ENCODE results near the gene INVS.
"Not testable (repeated sequence)": the region's sequence is repeated elsewhere in the genome, so short reads cannot be mapped to it uniquely, and the experiment has no call there.

INVS gene

DNA sequence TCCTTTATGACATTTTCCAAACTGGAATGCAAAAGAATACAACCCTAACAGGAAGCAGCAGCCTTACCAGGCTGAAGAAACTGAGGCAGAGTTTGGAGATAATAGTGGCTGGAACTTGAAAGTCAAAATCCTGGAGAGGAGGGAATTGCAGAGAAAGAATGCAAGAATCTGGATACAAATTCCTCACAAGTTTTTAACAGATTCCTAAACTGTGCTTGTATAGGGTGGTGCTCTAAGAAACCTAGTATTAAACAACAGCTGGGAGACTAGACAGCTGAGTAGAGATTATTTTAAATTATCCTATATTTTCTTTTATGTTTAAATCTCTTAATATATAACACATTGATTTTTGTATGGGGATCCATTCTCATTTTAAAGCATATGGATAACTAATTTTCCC, 30.7 kb downstream of the INVS start:
- DNase-seq: no peak

- DNase-seq: no peak
Measured at GRCh38 chr9:100131216-100131615, 32.2 kb downstream of the INVS start.

- DNase-seq: no peak
Measured at GRCh38 chr9:100131875-100132430, 32.9 kb downstream of the INVS start.

DNA sequence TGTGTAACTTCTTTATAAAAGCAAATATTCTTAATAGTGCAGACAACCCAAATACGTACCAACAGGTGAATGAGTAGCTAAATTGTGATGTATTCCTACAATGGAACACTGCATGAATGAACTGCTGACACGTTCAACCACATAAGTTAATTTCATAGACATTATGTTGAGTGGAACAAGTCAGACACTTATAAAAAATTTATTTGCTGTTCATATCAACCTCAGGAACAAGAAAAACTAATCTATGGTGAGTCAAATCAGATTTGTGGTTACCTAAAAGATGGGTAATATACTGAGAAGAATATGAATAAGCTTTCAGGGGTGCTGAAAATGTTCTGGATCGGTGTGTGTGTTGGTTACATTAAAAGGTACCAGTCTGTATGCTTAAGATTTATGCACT, 35.7 kb downstream of the INVS start:
- no peak for DNase-seq

- DNase-seq: not testable (repeated sequence)
Measured at GRCh38 chr9:100136799-100137198, 37.8 kb downstream of the INVS start.

GRCh38 chr9:100140303-100140702, 41.3 kb downstream of the INVS start:
- DNase-seq: not testable (repeated sequence)

DNA sequence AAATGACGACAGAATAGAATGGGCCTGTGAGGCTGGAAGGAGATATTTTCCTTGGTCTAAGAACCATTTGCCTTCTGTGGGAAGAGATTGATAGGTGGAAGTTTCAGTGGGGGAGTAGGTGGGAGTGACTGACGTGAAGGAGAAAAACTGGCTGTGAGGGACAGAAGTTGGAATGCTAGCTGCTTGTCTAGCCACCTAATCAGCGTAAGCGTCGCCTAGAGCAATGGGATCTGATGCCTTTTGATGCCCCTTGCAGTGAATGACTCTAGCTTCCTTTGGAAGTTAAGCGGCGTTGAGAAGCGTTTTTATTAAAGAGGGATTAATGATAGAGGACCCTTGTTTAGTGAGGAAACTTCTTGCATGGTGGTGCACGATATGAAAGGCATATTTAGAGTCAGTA, 42.8 kb downstream of the INVS start:
- DNase-seq: not testable (repeated sequence)

DNA sequence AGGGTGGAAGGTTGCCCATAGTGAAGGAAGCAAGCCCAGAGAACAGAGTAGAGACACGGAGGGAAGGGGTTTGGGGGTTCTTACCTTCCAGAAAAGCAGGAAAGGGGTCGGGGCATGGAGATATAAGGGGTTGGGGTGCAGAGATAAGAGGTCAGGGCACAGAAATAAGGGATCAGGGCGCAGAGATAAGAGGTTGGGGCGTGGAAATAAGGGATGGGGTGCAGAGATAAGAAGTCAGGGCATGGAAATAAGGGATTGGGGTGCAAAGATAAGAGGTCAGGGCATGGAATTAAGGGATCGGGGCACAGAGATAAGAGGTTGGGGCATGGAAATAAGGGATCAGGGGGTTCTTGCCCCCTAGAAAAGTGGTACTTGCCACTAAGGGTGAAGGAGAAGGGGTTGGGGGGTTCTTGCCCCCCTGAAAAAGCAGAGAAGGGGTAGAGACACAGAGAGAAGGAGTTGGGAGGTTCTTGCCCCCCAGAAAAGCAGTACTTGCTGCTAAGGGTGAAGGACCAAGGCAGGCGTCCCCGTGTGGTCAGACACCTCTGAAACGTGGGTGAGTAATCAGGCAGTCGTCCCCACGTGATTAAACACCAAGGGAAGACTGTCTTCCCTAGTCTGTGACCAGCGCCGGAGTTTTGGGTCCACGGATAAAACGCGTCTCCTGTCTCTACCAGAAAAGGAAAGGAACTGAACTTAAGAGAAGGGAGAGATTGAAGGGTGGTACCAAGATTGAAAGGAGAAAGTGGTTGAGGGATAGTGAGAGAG, 46.3 kb downstream of the INVS start:
- not testable (repeated sequence) for DNase-seq

DNA sequence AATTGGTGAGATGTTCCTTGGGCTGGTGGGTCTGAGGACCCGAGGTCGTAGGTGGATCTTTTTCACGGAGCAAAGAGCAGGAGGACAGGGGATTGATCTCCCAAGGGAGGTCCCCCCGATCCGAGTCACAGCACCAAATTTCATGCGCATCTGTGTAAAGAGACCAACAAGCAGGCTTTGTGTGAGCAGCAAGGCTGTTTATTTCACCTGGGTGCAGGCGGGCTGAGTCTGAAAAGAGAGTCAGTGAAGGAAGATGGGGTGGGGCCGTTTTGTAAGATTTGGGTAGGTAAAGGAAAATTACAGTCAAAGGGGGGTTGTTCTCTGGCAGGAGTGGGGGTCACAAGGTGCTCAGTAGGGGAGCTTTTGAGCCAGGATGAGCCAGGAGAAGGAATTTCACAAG, 46.9 kb downstream of the INVS start:
- not testable (repeated sequence) for DNase-seq

- no peak for DNase-seq
Measured at GRCh38 chr9:100150214-100150613, 51.2 kb downstream of the INVS start.

- DNase-seq: no peak
Measured at GRCh38 chr9:100160021-100160420, 61.0 kb downstream of the INVS start.

- no peak for DNase-seq
Measured at GRCh38 chr9:100167176-100167575, 68.1 kb downstream of the INVS start.

DNA sequence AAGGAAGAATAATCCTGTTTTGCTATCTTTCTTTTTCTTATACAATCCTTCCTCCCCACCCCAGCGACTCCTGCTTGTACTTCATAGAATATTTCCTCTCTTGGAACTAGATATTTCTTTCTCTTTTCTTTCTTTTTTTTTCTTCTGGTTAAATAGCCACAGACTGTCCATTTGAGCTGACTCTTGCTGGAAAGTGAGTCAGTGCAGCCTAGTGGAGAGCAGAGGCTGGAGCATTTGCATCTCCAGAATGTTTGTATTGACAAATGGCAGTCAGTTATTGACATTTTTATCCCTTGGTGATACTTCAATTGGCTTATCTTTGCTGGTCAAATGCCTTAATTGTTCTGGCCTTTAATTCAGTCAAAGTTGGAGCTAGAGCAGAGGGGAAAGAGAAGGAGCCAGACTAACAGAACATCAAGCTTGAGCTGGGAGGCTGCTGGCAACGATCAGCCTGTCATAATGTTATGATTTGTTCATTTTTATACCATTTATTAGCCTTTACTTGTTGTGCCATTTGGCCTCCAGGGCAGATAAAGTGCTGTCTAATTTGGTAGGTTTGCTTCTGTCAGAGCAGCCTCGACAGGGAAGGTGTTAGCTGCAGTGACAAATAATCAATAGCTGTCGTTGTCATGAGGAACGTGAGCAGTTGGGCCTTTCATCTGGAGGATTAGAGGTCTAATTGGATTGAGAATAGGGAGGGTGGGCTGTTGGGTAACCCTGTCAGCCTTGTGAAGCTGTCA, 69.0 kb downstream of the INVS start:
- no peak for DNase-seq

GRCh38 chr9:100170085-100170484, 71.0 kb downstream of the INVS start:
- DNase-seq: no peak

DNA sequence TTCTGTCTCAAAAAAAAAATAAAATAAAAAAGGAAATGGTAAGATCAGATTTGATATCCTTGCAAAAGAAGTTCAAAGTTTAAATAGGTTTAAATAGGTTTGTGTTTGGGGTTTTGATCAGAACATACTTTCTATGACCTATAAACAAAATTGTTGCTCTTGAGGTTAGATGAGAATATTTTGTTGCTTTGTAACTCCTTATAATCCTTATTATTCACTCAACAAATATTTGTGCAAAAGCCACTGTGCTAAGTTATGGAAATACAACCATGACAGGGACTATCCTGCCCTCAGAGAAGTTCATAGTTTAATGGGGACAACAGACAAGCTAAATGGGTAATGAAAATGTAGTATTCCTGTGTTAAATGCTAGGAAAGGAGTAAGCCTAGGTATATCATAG, 71.5 kb downstream of the INVS start:
- no peak for DNase-seq

- DNase-seq: no peak
Measured at GRCh38 chr9:100186356-100186755, 87.3 kb downstream of the INVS start.

- no peak for DNase-seq
Measured at GRCh38 chr9:100190339-100190738, 91.3 kb downstream of the INVS start.

GRCh38 chr9:100191264-100191663, 92.2 kb downstream of the INVS start:
- DNase-seq: no peak

- DNase-seq: no peak
Measured at GRCh38 chr9:100193078-100193477, 94.0 kb downstream of the INVS start.

- no peak for DNase-seq
Measured at GRCh38 chr9:100196215-100196614, 97.2 kb downstream of the INVS start.

DNA sequence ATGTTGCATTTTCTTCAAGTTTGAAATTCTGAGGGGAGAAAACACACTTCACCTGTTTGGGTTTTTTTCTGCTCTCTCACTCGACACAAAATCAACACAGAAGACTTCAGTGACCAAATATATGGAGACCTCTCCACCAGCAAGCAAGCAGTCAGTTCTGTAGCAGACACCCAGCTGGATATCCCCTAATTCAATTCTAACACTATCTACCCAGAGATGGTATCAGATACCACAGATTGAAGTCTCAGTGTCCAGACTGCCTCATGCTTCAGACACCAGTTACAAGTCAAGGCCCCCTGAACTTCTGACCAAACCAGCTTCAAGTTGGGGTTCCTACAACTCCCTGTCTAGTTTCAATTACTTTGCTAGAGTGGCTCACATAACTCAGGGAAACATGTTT, 97.8 kb downstream of the INVS start:
- no peak for DNase-seq

DNA sequence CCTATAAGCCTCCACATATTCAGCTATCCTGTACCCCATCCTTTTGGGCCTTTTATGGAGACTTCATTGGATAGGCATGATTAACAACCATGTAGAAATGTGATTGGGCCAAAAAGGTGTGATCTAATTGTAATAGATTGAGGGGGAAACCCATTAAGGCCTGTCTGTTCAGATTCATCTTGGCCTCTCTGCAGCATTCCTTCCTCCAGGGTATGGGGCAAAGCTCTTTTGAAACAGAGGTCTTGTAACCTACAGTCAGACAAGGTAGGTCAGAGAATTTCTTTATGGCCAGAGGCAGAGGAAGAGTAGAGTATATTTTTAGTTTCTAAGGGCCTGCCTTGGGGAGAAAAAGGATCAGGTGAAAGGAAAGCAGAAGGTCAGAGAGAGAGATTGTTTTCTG, 98.5 kb downstream of the INVS start:
- DNase-seq: no peak

DNA sequence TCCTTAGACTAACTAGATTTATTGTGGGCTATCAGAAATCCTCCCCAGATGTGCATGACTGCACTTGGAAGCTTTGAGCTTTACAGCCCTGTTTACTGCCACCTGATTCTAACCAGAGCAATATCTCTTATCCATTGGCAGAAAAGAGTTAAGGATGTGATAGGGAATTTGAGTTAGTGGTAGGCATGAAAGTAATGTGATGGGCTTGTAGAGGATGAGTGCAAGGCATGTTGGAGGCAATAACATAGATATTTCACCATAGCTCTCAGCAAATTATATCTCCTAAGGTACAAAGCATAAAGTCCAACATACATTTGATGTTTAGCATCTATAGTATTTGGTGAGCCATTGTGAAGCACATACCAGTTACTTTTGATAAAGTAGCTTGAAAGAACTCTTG, 103.8 kb downstream of the INVS start:
- no peak for DNase-seq

- DNase-seq: no peak
Measured at GRCh38 chr9:100204796-100205195, 105.8 kb downstream of the INVS start.

All from C1 segment of cervical spinal cord (tissue), 14 donors.